SK-N-SH (cell line): ENCODE results near the gene SH3RF1. TPM values are rescaled to one million over a fixed set of nuclear protein-coding genes. Genes with fewer than 3 reads are reported as not detected.

ENCODE experiments used
- CTCF ChIA-PET: fragments of 300-600, 350-600 bp; formaldehyde crosslinking; extraction: SDS; loops from one replicate; lab custom pipeline; 2021; lab: Yijun Ruan, JAX
- POLR2A ChIA-PET: fragments of 350-600 bp; sonication (Branson Sonifier 250); formaldehyde crosslinking; extraction: SDS; loops from one replicate; lab custom pipeline; 2020; ENCODE audit warnings: antibody characterized with exemption, inconsistent platforms; lab: Yijun Ruan, JAX
- DNase-seq: peaks from one replicate; pipeline ENCODE4 v3.0.0; 2012
- H2AFZ ChIP-seq: fragments of 200-600 bp; sonication (generic); 2 replicates; pipeline ENCODE4 v1.8.1; 2016; ENCODE audit warnings: antibody characterized with exemption, mild to moderate bottlenecking, low read depth
- H3F3A ChIP-seq: fragments of 200-600 bp; sonication (generic); replicated peaks from 2 replicates; pipeline ENCODE3; 2016; ENCODE audit warnings: antibody characterized with exemption, mild to moderate bottlenecking; ENCODE audit not compliant: insufficient read depth
- H3K27ac ChIP-seq, 2 experiments: fragments of 200-500 bp in 1 of 2; fragments of 200-600 bp in 1 of 2; sonication (Bioruptor generic) in 1 of 2; sonication (generic), shearing (Covaris generic) in 1 of 2; 2 replicates each; pipeline versions ENCODE4 v1.5.1 to v1.6.1; 2014 to 2016; ENCODE audit warnings: low read depth in 2 of 2, inconsistent platforms in 1 of 2, low read length in 1 of 2, mild to moderate bottlenecking in 1 of 2, mixed read lengths in 1 of 2
- H3K27me3 ChIP-seq: fragments of 200-600 bp; sonication (generic), shearing (Covaris generic); 2 replicates; pipeline ENCODE4 v1.6.1; 2016; ENCODE audit warnings: mixed run types; ENCODE audit not compliant: insufficient read depth
- H3K36me3 ChIP-seq, 2 experiments: fragments of 200-500 bp in 1 of 2; fragments of 200-600 bp in 1 of 2; sonication (Bioruptor generic) in 1 of 2; sonication (generic) in 1 of 2; replicated peaks in 1 of 2; 2 replicates each; pipeline versions ENCODE3 to v1.5.1; 2014 to 2016; ENCODE audit warnings: low read length in 1 of 2, mild to moderate bottlenecking in 1 of 2; ENCODE audit not compliant: insufficient read depth in 2 of 2, control insufficient read depth in 1 of 2
- H3K4me1 ChIP-seq, 2 experiments: fragments of 200-500 bp in 1 of 2; fragments of 200-600 bp in 1 of 2; sonication (Bioruptor generic) in 1 of 2; sonication (generic), shearing (Covaris generic) in 1 of 2; 2 replicates each; pipeline versions ENCODE4 v1.5.1 to v1.6.1; 2014 to 2016; ENCODE audit warnings: low read depth in 1 of 2, low read length in 1 of 2, mixed run types in 1 of 2; ENCODE audit not compliant: insufficient read depth in 2 of 2, control insufficient read depth in 1 of 2
- H3K4me2 ChIP-seq: fragments of 200-600 bp; sonication (generic), shearing (Covaris generic); 2 replicates; pipeline ENCODE4 v1.6.1; 2017; ENCODE audit warnings: mixed run types
- H3K4me3 ChIP-seq, 2 experiments: fragments of 200-500 bp in 1 of 2; fragments of 200-600 bp in 1 of 2; sonication (Bioruptor generic) in 1 of 2; sonication (generic), shearing (Covaris generic) in 1 of 2; 2 replicates each; pipeline versions ENCODE4 v1.5.1 to v1.8.1; 2014 to 2016; ENCODE audit warnings: low read depth in 2 of 2, inconsistent platforms in 1 of 2, low read length in 1 of 2, mild to moderate bottlenecking in 1 of 2, mixed read lengths in 1 of 2, moderate library complexity in 1 of 2
- H3K79me2 ChIP-seq: fragments of 200-600 bp; sonication (generic); 2 replicates; pipeline ENCODE4 v1.8.1; 2017; ENCODE audit warnings: mild to moderate bottlenecking; ENCODE audit not compliant: insufficient read depth
- H3K9ac ChIP-seq: fragments of 200-600 bp; sonication (generic); 2 replicates; pipeline ENCODE4 v1.6.1; 2017; ENCODE audit warnings: mixed run types
- H3K9me2 ChIP-seq: fragments of 200-600 bp; sonication (generic); 2 replicates; pipeline ENCODE4 v1.6.1; 2017; ENCODE audit warnings: mixed run types
- H3K9me3 ChIP-seq: fragments of 200-600 bp; sonication (generic); 2 replicates; pipeline ENCODE4 v1.6.1; 2017; ENCODE audit warnings: mixed run types, mild to moderate bottlenecking, moderate library complexity
- H4K20me1 ChIP-seq: fragments of 200-600 bp; sonication (generic); 2 replicates; pipeline ENCODE4 v1.6.1; 2017; ENCODE audit warnings: mild to moderate bottlenecking, mixed run types; ENCODE audit not compliant: insufficient read depth
- CHD2 ChIP-seq: fragments of 150-350 bp; IDR thresholded peaks from 2 replicates; pipeline ENCODE4 v1.6.1; 2018; ENCODE audit warnings: low read length; ENCODE audit not compliant: partially characterized antibody
- CTCF ChIP-seq: fragments of 200-600 bp; sonication (generic); IDR thresholded peaks from 2 replicates; pipeline ENCODE4 v1.6.1; 2017; ENCODE audit warnings: antibody characterized with exemption, mild to moderate bottlenecking, moderate library complexity
- ELF1 ChIP-seq: IDR thresholded peaks from 2 replicates; pipeline ENCODE4 v1.4.0; 2012
- EP300 ChIP-seq, 2 experiments: IDR thresholded peaks; 2 replicates each; pipeline versions ENCODE4 v1.4.0 to v1.6.1; 2012; ENCODE audit warnings: borderline replicate concordance in 1 of 2, low read depth in 1 of 2, low read length in 1 of 2
- FOSL2 ChIP-seq: IDR thresholded peaks from 2 replicates; pipeline ENCODE4 v1.4.0; 2012; ENCODE audit warnings: low read depth, mild to moderate bottlenecking, moderate library complexity, borderline replicate concordance
- IRF3 ChIP-seq: fragments of 150-350 bp; IDR thresholded peaks from 2 replicates; pipeline ENCODE4 v1.6.1; 2016; ENCODE audit warnings: mild to moderate bottlenecking, low read depth, low read length
- MAX ChIP-seq: IDR thresholded peaks from 2 replicates; pipeline ENCODE4 v1.4.0; 2012; ENCODE audit warnings: low read depth
- MEF2A ChIP-seq: IDR thresholded peaks from 2 replicates; pipeline ENCODE4 v1.4.0; 2012; ENCODE audit warnings: low read depth, borderline replicate concordance
- NFIC ChIP-seq: IDR thresholded peaks from 2 replicates; pipeline ENCODE4 v1.4.0; 2012; ENCODE audit warnings: borderline replicate concordance
- PBX3 ChIP-seq: IDR thresholded peaks from 2 replicates; pipeline ENCODE4; 2012
- POLR2AphosphoS5 ChIP-seq: IDR thresholded peaks from 2 replicates; pipeline ENCODE4 v1.6.1; 2012; ENCODE audit warnings: low read depth, low read length
- RAD21 ChIP-seq: IDR thresholded peaks from 2 replicates; pipeline ENCODE4 v1.6.1; 2012; ENCODE audit warnings: mild to moderate bottlenecking, low read length
- RCOR1 ChIP-seq: fragments of 150-350 bp; IDR thresholded peaks from 2 replicates; pipeline ENCODE4 v1.6.1; 2017; ENCODE audit warnings: antibody characterized with exemption, low read length
- RXRA ChIP-seq: IDR thresholded peaks from 2 replicates; pipeline ENCODE4 v1.4.0; 2012; ENCODE audit warnings: low read depth, mild to moderate bottlenecking, borderline replicate concordance
- SMC3 ChIP-seq: IDR thresholded peaks from 2 replicates; pipeline ENCODE4 v1.6.1; 2012; ENCODE audit warnings: low read depth, low read length, improper control_type of control experiment
- TCF12 ChIP-seq: IDR thresholded peaks from 2 replicates; pipeline ENCODE4 v1.4.0; 2012
- TEAD4 ChIP-seq: IDR thresholded peaks from 2 replicates; pipeline ENCODE4 v1.4.0; 2012; ENCODE audit warnings: mild to moderate bottlenecking, borderline replicate concordance; ENCODE audit not compliant: insufficient read depth
- USF2 ChIP-seq: fragments of 150-350 bp; IDR thresholded peaks from 2 replicates; pipeline ENCODE4 v1.6.1; 2017; ENCODE audit warnings: antibody characterized with exemption, low read length, low read depth, borderline replicate concordance
- ZBTB33 ChIP-seq: IDR thresholded peaks from 2 replicates; pipeline ENCODE4 v1.4.0; 2012; ENCODE audit warnings: low read depth, borderline replicate concordance
- WGBS: methylation state at CpG from one replicate; pipeline ENCODE4 v1.1.6; 2017; ENCODE audit warnings: low lambda C conversion rate; 5-methylcytosine and 5-hydroxymethylcytosine counted together
- polyA plus RNA-seq, 3 experiments: library from polyadenylated mRNA; depleted of rRNA; stranded (reverse); fragments of >200 nt; gene quantifications; 2 replicates each; pipeline ENCODE4 v1.2.3, GENCODE V29; 2012

The SH3RF1 gene
- polyA plus RNA-seq, 1 of the 3 experiments (the other 2 are of a cell fraction): 22.0 TPM

- Histone ChIP-seq H3K4me2 (no peak overlapping the region), H3K79me2 (no peaks in the 10 kb centered on the region), H3K9me2 (no peaks in the 10 kb centered on the region), H3K9ac (no peak overlapping the region), H3K36me3 (no peaks in the 10 kb centered on the region), H3F3A (peaks cover 25% of the 10 kb centered on the region), H4K20me1 (no peaks in the 10 kb centered on the region), H2AFZ (no peak overlapping the region), H3K4me3 (no peak overlapping the region), H3K4me1 (peaks cover 0 to 5% of the 10 kb centered on the region in 2 experiments; a peak in 2 of 4 replicates), H3K9me3 (no peaks in the 10 kb centered on the region), H3K27me3 (no peaks in the 10 kb centered on the region), H3K27ac (no peak overlapping the region)
- 92% methylated on average over 3 of the region's 3 CpGs for WGBS
- ChIA-PET POLR2A (no interaction called here), CTCF (interaction anchor here (0.6 to 1.5 kb wide), 2 partner anchors 12 to 13 kb away, joined by 3 read pairs; no protein-coding TSS in a partner anchor)
- peak; percentile 18; the same call in 1 of the 2 replicates for TF ChIP-seq CTCF
- no peak for TF ChIP-seq RAD21
- no peak for TF ChIP-seq NFIC
- no peak for DNase-seq
Measured at GRCh38 chr4:169286562-169287301, 16.0 kb upstream of the SH3RF1 start.

- Histone ChIP-seq H3K36me3 (no peaks in the 10 kb centered on the region), H3K4me1 (peaks cover 0 to 12% of the 10 kb centered on the region in 2 experiments; a peak in 2 of 4 replicates), H3K9ac (peak overlapping the region; percentile 62; the same call in 1 of the 2 replicates), H2AFZ (peak overlapping the region; percentile 59; the same call in 1 of the 2 replicates), H3K4me2 (peak overlapping the region; percentile 51), H3K79me2 (no peaks in the 10 kb centered on the region), H4K20me1 (no peaks in the 10 kb centered on the region), H3K9me2 (no peaks in the 10 kb centered on the region), H3K27me3 (no peaks in the 10 kb centered on the region), H3K27ac (peak overlapping the region in 1 of 2 experiments; percentile 90; a peak in 2 of 4 replicates), H3F3A (peaks cover 32% of the 10 kb centered on the region), H3K4me3 (0 out of 4 replicates have a peak overlapping the region, but pooled peaks of 1 of the 2 experiments have one; percentile 1), H3K9me3 (no peaks in the 10 kb centered on the region)
- WGBS: 7% methylated on average over 4 of the region's 4 CpGs
- DNase-seq: no peak
- POLR2A ChIA-PET: no interaction called here
- CTCF ChIA-PET: interaction anchor here (1.5 kb wide), 1 partner anchor 203 kb away, joined by 4 read pairs; no protein-coding TSS in a partner anchor
- TF ChIP-seq USF2 (no peak), TCF12 (peak; percentile 91), RCOR1 (no peak), POLR2AphosphoS5 (peak; percentile 60; the same call in 1 of the 2 replicates), IRF3 (no peak), TEAD4 (peak; percentile 78; the same call in 1 of the 2 replicates), EP300 (IDR thresholded peaks at IDR 0.05; ENCODE audit: borderline replicate concordance in 1 of 2, low read depth in 1 of 2, low read length in 1 of 2) (peak in 1 of 2 experiments; percentile 88; a peak in 2 of 4 replicates), PBX3 (peak; percentile 88), ELF1 (no peak), SMC3 (no peak), ZBTB33 (peak; percentile 64; the same call in 1 of the 2 replicates), FOSL2 (peak; percentile 91), MAX (peak; percentile 82), MEF2A (peak; percentile 39; the same call in 1 of the 2 replicates), RXRA (peak; percentile 88; the same call in 1 of the 2 replicates), NFIC (peak; percentile 95), CHD2 (no peak)
Measured at GRCh38 chr4:169283114-169283509, 12.4 kb upstream of the SH3RF1 start.
